Body of pancreas (tissue), 4 donors: Measurements from ENCODE around the gene RIPOR2. TPM values are rescaled to one million over a fixed set of nuclear protein-coding genes. Genes with fewer than 3 reads are reported as not detected.
"Not testable (repeated sequence)": the region's sequence is repeated elsewhere in the genome, so short reads cannot be mapped to it uniquely, and the experiment has no call there.

Source experiments
- ATAC-seq: fragments of 150-250 bp; one replicate; pipeline ENCODE4 v1.9.1; 2016
- DNase-seq, 4 donors: peaks; one replicate each; pipeline ENCODE4 v3.0.0-alpha.2; 2019
- H3K27ac ChIP-seq, 4 donors: fragments of 200-600 bp; sonication (generic); 1 replicate in 3 of 4; 2 replicates in 1 of 4; pipeline versions ENCODE4 v1.5.1 to v1.6.1; 2016 to 2019; ENCODE audit warnings: mild to moderate bottlenecking in 1 of 4, mixed read lengths in 1 of 4, moderate library complexity in 1 of 4
- H3K27me3 ChIP-seq, 2 donors: fragments of 200-600 bp; sonication (generic); one replicate each; pipeline ENCODE4 v1.6.0; 2016; ENCODE audit warnings: mild to moderate bottlenecking in 1 of 2
- H3K36me3 ChIP-seq, 2 donors: fragments of 200-600 bp; sonication (generic); replicated peaks in 1 of 2; 2 replicates each; pipeline ENCODE4 v1.5.1; 2016; ENCODE audit warnings: low read depth in 2 of 2; ENCODE audit not compliant: insufficient read depth in 1 of 2
- H3K4me1 ChIP-seq: fragments of 200-600 bp; sonication (generic); one replicate; pipeline ENCODE4 v1.6.0; 2016
- H3K4me3 ChIP-seq, 2 donors: fragments of 200-600 bp; sonication (generic); 1 replicate in 1 of 2; 2 replicates in 1 of 2; pipeline ENCODE4 v1.5.1; 2016 to 2019
- H3K9me3 ChIP-seq, 3 donors: fragments of 200-600 bp; sonication (generic); 1 replicate in 2 of 3; 2 replicates in 1 of 3; pipeline ENCODE4 v1.5.1; 2016
- POLR2A ChIP-seq, 3 donors: fragments of 450-650 bp; IDR thresholded peaks; one replicate each; pipeline ENCODE4 v1.6.1; 2016; ENCODE audit warnings: antibody characterized with exemption in 3 of 3, mild to moderate bottlenecking in 2 of 3
- WGBS, 2 donors: methylation state at CpG; one replicate each; pipeline ENCODE4 v1.1.5; 2017; 5-methylcytosine and 5-hydroxymethylcytosine counted together
- intact Hi-C: fragments of 100-400 bp; cut with DNase I; formaldehyde crosslinking; loops from one replicate; pipeline ENCODE4 v1.15.1; 2023
- total RNA-seq, 2 donors: library from RNA; depleted of rRNA; stranded (reverse); fragments of >200 nt; gene quantifications; one replicate each; pipeline ENCODE4 v1.1.0, GENCODE V29; 2016
- TF ChIP-seq, protein P1 (sequence below), 7 experiments: fragments of 450-650 bp in 4 of 7; fragments of 200-600 bp in 3 of 7; sonication (generic) in 3 of 7; IDR thresholded peaks; one replicate each; pipeline ENCODE4 v1.5.1; 2016 to 2019; ENCODE audit warnings: antibody characterized with exemption in 7 of 7

RIPOR2 gene
- total RNA-seq, 2 donors from 2014 or later, result 1.3 to 1.6 TPM

DNA sequence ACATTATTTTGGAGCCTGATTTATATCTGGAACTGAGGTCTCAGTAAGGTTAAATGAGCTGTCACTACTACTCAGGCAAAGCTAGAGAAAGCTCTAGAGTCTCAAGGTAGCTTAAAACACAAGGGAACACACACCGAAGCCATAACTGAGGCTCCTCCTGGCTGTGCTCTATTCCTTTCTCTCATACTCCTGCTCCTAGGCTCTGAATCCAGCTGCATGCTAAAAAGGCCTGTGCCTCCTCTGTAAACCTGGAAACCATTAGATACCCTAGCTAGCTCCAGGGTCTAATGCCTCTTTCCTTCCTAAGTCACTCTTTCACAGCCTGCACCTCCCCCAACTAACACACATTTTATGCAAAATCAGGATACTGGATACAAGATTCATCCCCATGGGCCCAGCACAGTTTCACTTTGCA is 17.1 kb downstream of the RIPOR2 start:
- ATAC-seq (no peak), DNase-seq (no peak)
- Histone ChIP-seq H3K4me1 (no peaks in the 10 kb centered on the region), H3K4me3 (no peak overlapping the region), H3K36me3 (no peaks in the 10 kb centered on the region), H3K9me3 (no peaks in the 10 kb centered on the region), H3K27me3 (peaks cover 0 to 3% of the 10 kb centered on the region in 2 donors), H3K27ac (no peak overlapping the region)
- 82 to 88% methylated on average over 1 of the region's 1 CpG for WGBS, 2 donors
- TF ChIP-seq, protein P1, sequence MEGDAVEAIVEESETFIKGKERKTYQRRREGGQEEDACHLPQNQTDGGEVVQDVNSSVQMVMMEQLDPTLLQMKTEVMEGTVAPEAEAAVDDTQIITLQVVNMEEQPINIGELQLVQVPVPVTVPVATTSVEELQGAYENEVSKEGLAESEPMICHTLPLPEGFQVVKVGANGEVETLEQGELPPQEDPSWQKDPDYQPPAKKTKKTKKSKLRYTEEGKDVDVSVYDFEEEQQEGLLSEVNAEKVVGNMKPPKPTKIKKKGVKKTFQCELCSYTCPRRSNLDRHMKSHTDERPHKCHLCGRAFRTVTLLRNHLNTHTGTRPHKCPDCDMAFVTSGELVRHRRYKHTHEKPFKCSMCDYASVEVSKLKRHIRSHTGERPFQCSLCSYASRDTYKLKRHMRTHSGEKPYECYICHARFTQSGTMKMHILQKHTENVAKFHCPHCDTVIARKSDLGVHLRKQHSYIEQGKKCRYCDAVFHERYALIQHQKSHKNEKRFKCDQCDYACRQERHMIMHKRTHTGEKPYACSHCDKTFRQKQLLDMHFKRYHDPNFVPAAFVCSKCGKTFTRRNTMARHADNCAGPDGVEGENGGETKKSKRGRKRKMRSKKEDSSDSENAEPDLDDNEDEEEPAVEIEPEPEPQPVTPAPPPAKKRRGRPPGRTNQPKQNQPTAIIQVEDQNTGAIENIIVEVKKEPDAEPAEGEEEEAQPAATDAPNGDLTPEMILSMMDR (IDR thresholded peaks at IDR 0.05), result no peak
- TF ChIP-seq POLR2A (IDR thresholded peaks at IDR 0.05), result no peak
- intact Hi-C loops, result no loop called here

DNA sequence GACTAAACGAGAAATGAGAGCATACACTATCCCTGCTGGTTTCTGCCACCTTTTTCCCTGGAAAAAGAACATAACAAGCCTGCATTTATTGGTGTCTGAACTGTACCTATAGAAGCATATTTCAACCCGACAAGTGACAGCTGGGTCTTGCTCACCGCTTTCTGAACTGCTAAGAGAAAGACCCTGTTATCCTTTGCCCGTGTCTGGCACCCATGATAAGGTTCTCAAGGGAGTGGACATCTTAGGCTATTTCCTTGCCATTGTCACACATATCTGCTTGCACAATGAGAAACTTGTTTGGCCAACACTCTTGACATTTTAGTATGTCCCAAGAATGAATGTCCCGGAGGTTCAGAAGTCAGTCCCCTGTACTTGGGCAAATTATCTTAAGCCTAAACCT is 19.3 kb downstream of the RIPOR2 start:
- Histone ChIP-seq H3K4me1 (peaks cover 2% of the 10 kb centered on the region), H3K9me3 (no peaks in the 10 kb centered on the region), H3K27ac (no peak overlapping the region), H3K36me3 (no peaks in the 10 kb centered on the region), H3K4me3 (no peak overlapping the region), H3K27me3 (peaks cover 0 to 14% of the 10 kb centered on the region in 2 donors)
- intact Hi-C loops, result no loop called here
- DNase-seq (no peak), ATAC-seq (no peak)
- 90% methylated on average over 5 of the region's 5 CpGs for WGBS, 2 donors
- TF ChIP-seq, protein P1 (IDR thresholded peaks at IDR 0.05), result no peak
- TF ChIP-seq POLR2A (IDR thresholded peaks at IDR 0.05), result no peak

DNA sequence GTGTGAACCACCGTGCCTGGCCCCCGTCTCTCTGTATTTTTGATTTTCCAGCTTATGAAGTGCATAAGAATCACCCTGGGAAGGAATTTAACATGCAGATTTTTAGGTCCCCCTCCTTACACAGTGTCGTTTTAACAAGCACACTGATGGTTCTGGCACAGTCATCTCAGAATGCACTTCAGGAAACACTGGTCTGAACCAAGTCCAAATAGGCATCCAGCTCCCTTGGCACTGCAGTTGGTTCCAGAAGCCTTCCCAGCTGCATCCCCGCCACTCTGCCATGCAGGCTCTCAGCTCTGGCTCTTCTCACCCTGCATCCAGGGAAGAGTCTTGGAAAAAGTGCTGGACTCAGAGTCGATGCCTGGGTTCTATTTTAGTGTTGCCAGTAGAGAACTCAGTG is 20.1 kb downstream of the RIPOR2 start:
- no peak for DNase-seq
- Histone ChIP-seq H3K9me3 (no peaks in the 10 kb centered on the region), H3K4me3 (no peak overlapping the region), H3K27ac (no peak overlapping the region), H3K36me3 (no peaks in the 10 kb centered on the region), H3K27me3 (peaks cover 0 to 14% of the 10 kb centered on the region in 2 donors), H3K4me1 (peaks cover 9% of the 10 kb centered on the region)
- TF ChIP-seq, protein P1 (IDR thresholded peaks at IDR 0.05), result no peak
- TF ChIP-seq POLR2A (IDR thresholded peaks at IDR 0.05), result no peak
- intact Hi-C loops, result no loop called here
- 79 to 84% methylated on average over 5 of the region's 5 CpGs for WGBS, 2 donors
- ATAC-seq, result no peak

DNA sequence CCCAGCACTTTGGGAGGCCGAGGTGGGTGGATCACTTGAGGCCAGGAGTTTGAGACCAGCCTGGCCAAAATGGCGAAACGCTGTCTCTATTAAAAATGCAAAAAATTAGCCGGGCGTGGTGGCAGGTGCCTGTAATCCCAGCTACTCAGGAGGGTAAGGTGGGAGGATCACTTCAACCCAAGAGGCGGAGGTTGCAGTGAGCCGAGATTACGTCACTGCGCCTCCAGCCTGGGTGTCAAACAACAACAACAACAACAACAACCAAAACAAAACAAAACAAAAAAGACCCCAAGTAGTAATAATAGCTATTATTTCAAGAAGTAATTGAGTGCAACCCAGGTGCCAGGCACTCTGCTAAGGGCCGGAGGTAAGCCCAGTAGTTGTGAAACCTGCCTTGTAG is 21.7 kb downstream of the RIPOR2 start:
- ATAC-seq, H3K9me3 ChIP-seq, intact Hi-C loops, H3K36me3 ChIP-seq, DNase-seq, H3K4me3 ChIP-seq, H3K27ac ChIP-seq: not testable (repeated sequence)
- peaks cover 16% of the 10 kb centered on the region for H3K4me1 ChIP-seq
- 91 to 95% methylated on average over 10 of the region's 10 CpGs for WGBS, 2 donors
- peaks cover 0 to 14% of the 10 kb centered on the region in 2 donors for H3K27me3 ChIP-seq

DNA sequence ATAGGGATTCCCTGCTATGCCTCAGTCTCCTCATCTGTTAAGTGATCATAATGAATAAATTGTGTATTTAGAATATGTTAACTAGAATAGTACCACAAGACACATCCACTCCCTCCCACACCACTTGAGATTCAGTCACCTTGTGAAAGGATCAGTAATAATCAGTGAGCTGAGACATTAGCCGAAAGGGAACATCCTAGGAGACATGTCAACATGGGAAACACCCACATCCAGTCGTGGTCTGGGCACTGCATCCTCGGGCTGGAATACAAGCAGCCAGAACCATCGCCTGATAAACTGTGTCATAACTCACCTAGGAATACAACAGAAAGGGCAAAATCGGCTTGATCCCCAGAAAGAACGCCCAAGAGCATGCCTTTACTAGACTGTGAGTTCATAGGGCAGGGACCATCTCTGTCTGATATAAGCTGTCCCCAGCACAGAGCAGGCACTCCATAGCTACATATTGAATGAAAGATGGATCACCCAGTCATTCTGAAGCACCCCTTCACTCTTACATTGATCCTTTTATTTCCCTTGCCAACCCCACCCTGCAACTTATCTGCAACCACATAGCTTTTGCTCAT is 23.9 kb downstream of the RIPOR2 start:
- intact Hi-C loops, result no loop called here
- no peak overlapping the region for H3K4me3 ChIP-seq
- ATAC-seq (no peak), DNase-seq (no peak)
- H3K36me3 ChIP-seq, result no peaks in the 10 kb centered on the region
- H3K9me3 ChIP-seq, result no peaks in the 10 kb centered on the region
- WGBS, 2 donors, result 68 to 70% methylated on average over 6 of the region's 6 CpGs
- TF ChIP-seq, protein P1 (IDR thresholded peaks at IDR 0.05), result no peak
- TF ChIP-seq POLR2A (IDR thresholded peaks at IDR 0.05), result no peak
- H3K27me3 ChIP-seq, result peaks cover 0 to 14% of the 10 kb centered on the region in 2 donors
- peaks cover 16% of the 10 kb centered on the region for H3K4me1 ChIP-seq
- H3K27ac ChIP-seq, result no peak overlapping the region
